GM21447 (cell line): Measurements from ENCODE around the gene RFC4.
"Not testable (repeated sequence)": the region's sequence is repeated elsewhere in the genome, so short reads cannot be mapped to it uniquely, and the experiment has no call there.

Experiments used
- ATAC-seq: cut with Tn5 transposase; IDR thresholded peaks from one replicate; pipeline ENCODE4 v1.9.1; 2021; ENCODE audit not compliant: unreplicated experiment

Gene RFC4

GRCh38 chr3:186806089-186807055 lies at the start of gene RFC4:
Gene RFC4 (minus strand): TSS chr3:186806482. CDS start chr3:186804713, 1,769 bp downstream.
- peak; percentile 97 for ATAC-seq

- no peak for ATAC-seq
Measured at GRCh38 chr3:186854954-186855353, 48.7 kb upstream of the RFC4 start.

- ATAC-seq, result no peak
Measured at GRCh38 chr3:186854146-186854545, 47.9 kb upstream of the RFC4 start.

GRCh38 chr3:186852994-186853393 lies 46.7 kb upstream of the RFC4 start:
- ATAC-seq, result no peak

- not testable (repeated sequence) for ATAC-seq
Measured at GRCh38 chr3:186851835-186852234, 45.6 kb upstream of the RFC4 start.

- ATAC-seq, result peak; percentile 87
Measured at GRCh38 chr3:186849374-186849975, 43.2 kb upstream of the RFC4 start.

GRCh38 chr3:186847437-186847836 lies 41.2 kb upstream of the RFC4 start:
- ATAC-seq, result no peak

- no peak for ATAC-seq
Measured at GRCh38 chr3:186845756-186846155, 39.5 kb upstream of the RFC4 start.

GRCh38 chr3:186844908-186845307 lies 38.6 kb upstream of the RFC4 start:
- ATAC-seq, result no peak

GRCh38 chr3:186843039-186843432 lies 36.8 kb upstream of the RFC4 start:
- ATAC-seq, result no peak

- no peak for ATAC-seq
Measured at GRCh38 chr3:186842426-186843038, 36.2 kb upstream of the RFC4 start, which contains the start of gene ADIPOQ. Gene ADIPOQ (plus strand): TSS chr3:186842710. CDS start chr3:186853059, 10,349 bp downstream.

GRCh38 chr3:186841620-186842019 lies 35.3 kb upstream of the RFC4 start:
- no peak for ATAC-seq

- ATAC-seq, result no peak
Measured at GRCh38 chr3:186839874-186840641, 33.8 kb upstream of the RFC4 start.

- ATAC-seq, result no peak
Measured at GRCh38 chr3:186832276-186832675, 26.0 kb upstream of the RFC4 start.

- ATAC-seq, result no peak
Measured at GRCh38 chr3:186831798-186832197, 25.5 kb upstream of the RFC4 start.

- ATAC-seq, result no peak
Measured at GRCh38 chr3:186828340-186828739, 22.1 kb upstream of the RFC4 start.

- ATAC-seq, result peak; percentile 87
Measured at GRCh38 chr3:186826976-186827857, 20.9 kb upstream of the RFC4 start.

GRCh38 chr3:186826410-186826975 lies 20.2 kb upstream of the RFC4 start:
- no peak for ATAC-seq

- no peak for ATAC-seq
Measured at GRCh38 chr3:186825872-186826409, 19.7 kb upstream of the RFC4 start.
